K562 (cell line): Measurements from ENCODE around the gene CTNS. TPM values are rescaled to one million over a fixed set of nuclear protein-coding genes. Genes with fewer than 3 reads are reported as not detected.

Source experiments
- CHCHD3 ChIP-seq: fragments of 250-450 bp; sonication (Bioruptor Pico); IDR thresholded peaks from 2 replicates; pipeline ENCODE4 v2.1.2; 2022; ENCODE audit warnings: mild to moderate bottlenecking
- CHD7 ChIP-seq: fragments of 200-600 bp; sonication (generic); IDR thresholded peaks from one replicate; pipeline ENCODE4 v1.6.1; 2012; ENCODE audit warnings: mild to moderate bottlenecking, low read depth, low read length, inconsistent platforms
- EP400 ChIP-seq: fragments of 450-650 bp; IDR thresholded peaks from 2 replicates; pipeline ENCODE4 v1.6.1; 2017; ENCODE audit warnings: antibody characterized with exemption, mild to moderate bottlenecking, moderate library complexity
- MECOM ChIP-seq: fragments of 250-450 bp; sonication (Bioruptor Pico); IDR thresholded peaks from 2 replicates; pipeline ENCODE4 v1.8.0; 2022; ENCODE audit warnings: inconsistent platforms
- MITF ChIP-seq: IDR thresholded peaks from 2 replicates; pipeline ENCODE4 v1.6.1; 2014; ENCODE audit warnings: antibody characterized with exemption
- MTF1 ChIP-seq: fragments of 250-450 bp; sonication (Bioruptor Pico); IDR thresholded peaks from 2 replicates; pipeline ENCODE4 v1.9.0; 2021; ENCODE audit warnings: moderate library complexity, mild to moderate bottlenecking, inconsistent platforms, borderline replicate concordance
- SMAD3 ChIP-seq: fragments of 450-650 bp; formaldehyde crosslinking; conservative IDR thresholded peaks from 2 replicates; pipeline ENCODE4 v1.4.0; 2020; ENCODE audit warnings: mild to moderate bottlenecking
- SMARCB1 ChIP-seq: IDR thresholded peaks from 2 replicates; pipeline ENCODE4 v1.6.1; 2011; ENCODE audit warnings: improper control_type of control experiment, low read depth; ENCODE audit not compliant: insufficient read length
- SRSF7 ChIP-seq: fragments of 200-400 bp; formaldehyde crosslinking; optimal IDR thresholded peaks from 2 replicates; pipeline ENCODE3; 2017; ENCODE audit warnings: mild to moderate bottlenecking, low read depth, low read length
- XRCC5 ChIP-seq: fragments of 200-400 bp; formaldehyde crosslinking; IDR thresholded peaks from 2 replicates; pipeline ENCODE4 v1.6.1; 2017; ENCODE audit warnings: low read depth, mild to moderate bottlenecking, low read length
- ZC3H8 ChIP-seq: fragments of 450-650 bp; IDR thresholded peaks from 2 replicates; pipeline ENCODE4 v1.6.1; 2017
- polyA plus RNA-seq, 8 experiments: library from polyadenylated mRNA; depleted of rRNA in 4 of 8; stranded (reverse) in 5 of 8; unstranded in 3 of 8; fragments of >200 nt; fragmentation: Nextera tagmentation in 2 of 8; fragmentation: Illumina TruSeq in 1 of 8; extraction: Ambion mirVana in 2 of 8; extraction: Trizol in 1 of 8; gene quantifications; 2 replicates each; pipeline versions ENCODE4 v1.2.1 to v1.2.3, GENCODE V29; 2011 to 2014; ENCODE audit warnings: inconsistent platforms in 1 of 8, missing spikeins in 1 of 8
- total RNA-seq, 7 experiments: library from RNA; depleted of rRNA in 6 of 7; stranded (reverse); fragments of >200 nt in 6 of 7; fragmentation: Illumina TruSeq in 2 of 7; extraction: Trizol in 2 of 7; gene quantifications; 2 replicates each; pipeline versions ENCODE4 v1.2.1 to v1.2.3, GENCODE V29; 2011 to 2021; ENCODE audit warnings: low replicate concordance in 1 of 7
- TF ChIP-seq, protein P1 (sequence below): fragments of 450-650 bp; formaldehyde crosslinking; conservative IDR thresholded peaks from 2 replicates; pipeline ENCODE4 v1.4.0; 2022; ENCODE audit warnings: mild to moderate bottlenecking, missing genetic modification characterization
- TF ChIP-seq, protein P2 (sequence below): sonication (generic); formaldehyde crosslinking; IDR thresholded peaks from 2 replicates; pipeline ENCODE4 v1.8.0; 2022; ENCODE audit warnings: missing genetic modification reagents, mild to moderate bottlenecking, borderline replicate concordance

Gene CTNS
- total and polyA plus RNA-seq, 9 of the 15 experiments (the other 6 are each of a cell fraction or from before 2014, with no cell fraction given) = 0.66 to 8.4 (median 4.9) TPM

- TF ChIP-seq, protein P1, sequence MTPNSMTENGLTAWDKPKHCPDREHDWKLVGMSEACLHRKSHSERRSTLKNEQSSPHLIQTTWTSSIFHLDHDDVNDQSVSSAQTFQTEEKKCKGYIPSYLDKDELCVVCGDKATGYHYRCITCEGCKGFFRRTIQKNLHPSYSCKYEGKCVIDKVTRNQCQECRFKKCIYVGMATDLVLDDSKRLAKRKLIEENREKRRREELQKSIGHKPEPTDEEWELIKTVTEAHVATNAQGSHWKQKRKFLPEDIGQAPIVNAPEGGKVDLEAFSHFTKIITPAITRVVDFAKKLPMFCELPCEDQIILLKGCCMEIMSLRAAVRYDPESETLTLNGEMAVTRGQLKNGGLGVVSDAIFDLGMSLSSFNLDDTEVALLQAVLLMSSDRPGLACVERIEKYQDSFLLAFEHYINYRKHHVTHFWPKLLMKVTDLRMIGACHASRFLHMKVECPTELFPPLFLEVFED (CRISPR knock-in tag) = no peak
- TF ChIP-seq, protein P2, sequence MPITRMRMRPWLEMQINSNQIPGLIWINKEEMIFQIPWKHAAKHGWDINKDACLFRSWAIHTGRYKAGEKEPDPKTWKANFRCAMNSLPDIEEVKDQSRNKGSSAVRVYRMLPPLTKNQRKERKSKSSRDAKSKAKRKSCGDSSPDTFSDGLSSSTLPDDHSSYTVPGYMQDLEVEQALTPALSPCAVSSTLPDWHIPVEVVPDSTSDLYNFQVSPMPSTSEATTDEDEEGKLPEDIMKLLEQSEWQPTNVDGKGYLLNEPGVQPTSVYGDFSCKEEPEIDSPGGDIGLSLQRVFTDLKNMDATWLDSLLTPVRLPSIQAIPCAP (CRISPR knock-in tag) = no peak
- no peak for TF ChIP-seq XRCC5
- TF ChIP-seq ZC3H8 = no peak
- no peak for TF ChIP-seq MTF1
- TF ChIP-seq MECOM (CRISPR knock-in tag) = no peak
- TF ChIP-seq CHD7 = no peak
- TF ChIP-seq CHCHD3 (CRISPR knock-in tag) = no peak
- TF ChIP-seq SMAD3 = no peak
- no peak for TF ChIP-seq SMARCB1
- peak; percentile 92 for TF ChIP-seq EP400
- no peak for TF ChIP-seq MITF
- no peak for TF ChIP-seq SRSF7
Measured at GRCh38 chr17:3639981-3640596, 3.5 kb downstream of the CTNS start (continued).
